MM.1S (cell line): Measurements from ENCODE around the gene KRT28.

Experiments used
- CTCF ChIP-seq: fragments of 300-600 bp; sonication (generic); IDR thresholded peaks from 2 replicates; pipeline ENCODE4 v1.5.1; 2016; ENCODE audit warnings: antibody characterized with exemption, low read length, mixed read lengths
- EZH2 ChIP-seq: fragments of 300-600 bp; sonication (generic); optimal IDR thresholded peaks from 2 replicates; pipeline ENCODE3; 2017; ENCODE audit warnings: low read depth, mild to moderate bottlenecking, antibody characterized with exemption, low read length, mixed read lengths
- EZH2phosphoT487 ChIP-seq: fragments of 300-600 bp; sonication (generic); IDR thresholded peaks from 2 replicates; pipeline ENCODE4 v1.6.1; 2018; ENCODE audit warnings: antibody characterized with exemption, low read length

DNA sequence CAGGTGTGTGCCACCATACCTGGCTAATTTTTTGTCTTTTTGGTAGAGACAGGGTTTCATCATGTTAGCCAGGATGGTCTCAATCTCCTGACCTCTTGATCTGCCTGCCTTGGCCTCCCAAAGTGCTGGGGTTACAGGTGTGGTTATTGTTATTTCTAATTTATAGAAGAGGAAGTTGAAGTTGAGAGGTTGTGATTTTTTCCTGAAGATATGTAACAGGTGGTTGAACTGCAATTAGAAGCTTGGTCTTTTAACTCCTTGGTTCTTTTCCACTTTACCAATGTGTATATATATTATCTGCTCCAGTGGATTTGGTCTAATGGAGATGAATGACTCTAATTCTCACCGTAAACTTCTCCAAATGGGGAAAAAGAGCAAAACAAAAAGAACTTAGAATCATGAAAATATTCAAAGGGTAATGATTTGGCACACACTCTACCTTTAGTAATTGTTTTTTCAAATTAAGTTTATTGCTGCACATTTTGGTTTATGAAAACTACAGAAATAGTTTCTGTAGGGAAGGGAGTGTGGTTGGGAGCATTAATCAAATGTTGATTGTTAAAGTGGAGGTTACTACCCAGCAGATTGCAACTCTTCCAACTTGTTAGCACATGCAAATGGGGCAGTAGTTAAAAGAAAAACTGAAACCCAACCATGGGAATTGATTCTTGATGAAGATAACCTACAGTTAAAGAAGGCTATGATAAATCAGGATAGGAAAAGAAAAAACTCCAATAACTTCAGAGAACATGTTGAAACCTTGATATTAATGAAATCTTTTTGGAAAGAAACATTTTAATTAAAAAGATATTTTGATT lies 24.5 kb upstream of the KRT28 start:
- no peak for TF ChIP-seq CTCF
- TF ChIP-seq EZH2phosphoT487 = no peak
- TF ChIP-seq EZH2 = no peak
